ENCODE measurements around the gene LTV1.
"Not testable (repeated sequence)": the region's sequence is repeated elsewhere in the genome, so short reads cannot be mapped to it uniquely, and the experiment has no call there.

The LTV1 gene

DNA sequence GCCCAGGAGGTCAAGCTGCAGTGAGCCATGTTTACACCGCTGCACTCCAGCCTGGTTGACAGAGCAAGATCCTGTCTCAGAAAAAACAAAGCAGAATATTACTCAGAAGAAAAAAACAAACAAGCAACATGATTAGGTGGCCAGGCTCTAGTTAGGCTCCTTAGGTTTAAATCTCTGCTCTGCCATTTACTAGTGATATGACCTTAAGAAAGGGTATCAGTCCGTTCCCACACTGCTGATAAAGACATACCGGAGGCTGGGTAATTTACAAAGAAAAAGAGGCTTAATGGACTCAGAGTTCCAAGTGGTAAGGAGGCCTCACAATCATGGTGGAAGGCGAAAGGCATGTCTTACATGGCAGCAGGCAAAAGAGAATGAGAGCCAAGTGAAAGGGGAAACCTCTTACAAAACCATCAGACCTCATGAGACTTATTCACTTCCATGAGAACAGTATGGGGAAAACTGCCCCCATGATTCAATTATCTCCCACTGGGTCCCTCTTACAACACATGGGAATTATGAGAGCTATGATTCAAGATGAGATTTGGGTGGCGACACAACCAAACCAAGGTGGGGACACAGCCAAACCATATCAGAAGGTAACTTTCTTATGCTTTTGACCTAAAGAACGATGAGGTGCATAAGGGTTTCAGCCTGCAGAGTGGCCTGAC, 2.4 kb upstream of the LTV1 start:
- DNase-seq (ENCODE audit: extremely low spot score, insufficient read length, low read depth) (no peak), FAIRE-seq (no peak)

DNA sequence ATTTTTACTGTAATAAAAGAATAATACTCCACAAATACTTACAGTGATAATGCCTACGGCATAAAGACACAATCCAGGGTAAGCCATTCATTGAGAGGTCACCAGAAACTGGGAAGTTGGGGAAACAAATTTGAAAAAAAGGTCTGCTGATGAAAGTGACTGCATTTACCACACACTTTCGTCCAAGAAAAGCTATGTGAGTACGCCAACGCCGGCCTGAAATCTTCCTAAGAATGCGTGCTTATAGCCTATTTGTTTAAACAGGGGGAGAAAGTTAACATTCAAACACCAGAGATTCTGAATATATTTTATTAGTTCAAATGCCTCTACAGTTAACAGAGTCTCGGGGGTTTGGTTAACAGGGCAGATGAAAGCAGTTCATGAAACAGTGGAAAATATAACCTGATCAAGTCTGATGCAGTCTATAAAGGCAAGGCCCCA, 657 bp upstream of the LTV1 start:
- FAIRE-seq (no peak), DNase-seq (ENCODE audit: extremely low spot score, insufficient read length, low read depth) (no peak)

DNA sequence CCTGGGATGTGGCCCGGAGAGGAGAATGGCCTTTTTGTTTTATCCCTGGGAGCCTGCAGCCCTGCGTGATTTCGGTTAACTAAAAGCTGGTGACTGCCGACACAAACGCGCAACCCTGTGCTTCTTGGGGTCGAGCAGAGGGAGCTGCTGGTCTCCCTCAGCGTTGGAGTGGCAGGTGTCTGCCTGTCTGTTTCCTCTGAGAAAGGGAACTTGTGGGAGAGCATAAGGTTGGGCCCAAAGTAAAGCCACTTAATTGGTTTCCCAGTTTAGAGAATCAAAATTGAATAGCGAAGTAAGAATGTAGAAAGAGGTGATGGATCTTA, 500 bp downstream of the LTV1 start:
- no peak for DNase-seq (ENCODE audit: extremely low spot score, insufficient read length, low read depth)
- FAIRE-seq: no peak

DNA sequence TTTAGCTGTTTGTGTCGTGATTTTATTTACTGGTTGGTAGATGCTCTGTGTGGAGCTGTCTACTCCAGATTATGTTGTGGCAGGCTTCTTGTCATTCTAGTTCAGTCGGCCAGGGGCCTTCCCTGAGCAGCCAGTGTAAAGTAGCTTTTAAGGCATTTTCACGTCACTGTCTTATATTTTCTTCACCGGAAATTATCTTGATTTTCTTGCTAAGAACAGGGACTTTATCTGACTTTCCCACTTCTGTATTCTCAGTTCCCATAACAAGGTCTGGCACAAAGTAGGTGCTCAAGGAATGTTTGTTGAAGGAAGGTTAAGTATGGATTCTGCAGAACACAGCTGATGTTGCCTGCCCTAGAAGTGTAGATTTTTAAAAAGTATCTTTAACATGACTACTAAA, 868 bp downstream of the LTV1 start:
- DNase-seq (ENCODE audit: extremely low spot score, insufficient read length, low read depth): no peak
- no peak for FAIRE-seq

DNA sequence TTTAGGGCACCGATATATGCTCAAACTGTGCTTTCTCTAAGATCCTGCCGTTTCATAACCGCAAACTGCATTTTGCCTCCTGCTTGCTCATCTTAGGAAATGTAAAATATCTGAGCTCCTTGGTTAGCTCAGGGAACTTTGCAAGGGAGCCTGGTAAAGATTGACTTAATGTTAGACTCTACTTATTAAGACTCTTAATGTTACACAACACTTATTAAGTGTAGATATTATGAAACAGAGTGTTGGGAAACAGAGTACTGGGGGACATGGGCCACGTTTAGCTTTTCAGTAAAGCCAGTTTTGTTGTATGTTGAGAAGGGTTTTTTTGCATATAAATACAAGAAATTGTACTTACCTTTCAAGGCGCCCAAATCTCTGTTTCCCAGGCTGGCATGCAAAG, 1.9 kb downstream of the LTV1 start:
- no peak for DNase-seq (ENCODE audit: extremely low spot score, insufficient read length, low read depth)
- FAIRE-seq: no peak

DNA sequence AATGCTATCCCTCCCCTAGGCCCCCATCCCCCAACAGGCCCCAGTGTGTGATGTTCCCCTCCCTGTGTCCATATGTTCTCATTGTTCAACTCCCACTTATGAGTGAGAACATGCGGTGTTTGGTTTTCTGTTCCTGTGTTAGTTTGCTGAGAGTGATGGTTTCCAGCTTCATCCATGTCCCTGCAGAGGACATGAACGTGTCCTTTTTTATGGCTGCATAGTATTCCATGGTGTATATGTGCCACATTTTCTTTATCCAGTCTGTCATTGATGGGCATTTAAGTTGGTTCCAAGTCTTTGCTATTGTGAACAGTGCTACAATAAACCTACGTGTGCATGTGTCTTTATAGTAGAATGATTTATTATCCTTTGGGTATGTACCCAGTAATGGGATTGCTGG, 8.6 kb downstream of the LTV1 start:
- not testable (repeated sequence) for FAIRE-seq

DNA sequence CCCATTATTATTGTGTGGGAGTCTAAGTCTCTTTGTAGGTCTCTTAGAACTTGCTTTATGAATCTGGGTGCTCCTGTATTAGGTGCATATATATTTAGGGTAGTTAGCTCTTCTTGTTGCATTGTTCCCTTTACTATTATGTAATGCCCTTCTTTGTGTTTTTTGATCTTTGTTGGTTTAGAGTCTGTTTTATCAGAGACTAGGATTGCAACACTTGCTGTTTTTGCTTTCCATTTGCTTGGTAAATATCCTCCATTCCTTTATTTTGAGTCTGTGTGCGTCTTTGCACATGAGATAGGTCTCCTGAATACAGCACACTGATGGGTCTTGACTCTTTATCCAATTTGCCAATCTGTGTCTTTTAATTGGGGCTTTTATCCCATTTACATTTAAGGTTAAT, 11.9 kb downstream of the LTV1 start:
- FAIRE-seq; DNase-seq (ENCODE audit: extremely low spot score, insufficient read length, low read depth): not testable (repeated sequence)

More for the DNA sequence above, 8.6 kb downstream of the LTV1 start:
- DNase-seq (ENCODE audit: extremely low spot score, insufficient read length, low read depth): not testable (repeated sequence)

DNA sequence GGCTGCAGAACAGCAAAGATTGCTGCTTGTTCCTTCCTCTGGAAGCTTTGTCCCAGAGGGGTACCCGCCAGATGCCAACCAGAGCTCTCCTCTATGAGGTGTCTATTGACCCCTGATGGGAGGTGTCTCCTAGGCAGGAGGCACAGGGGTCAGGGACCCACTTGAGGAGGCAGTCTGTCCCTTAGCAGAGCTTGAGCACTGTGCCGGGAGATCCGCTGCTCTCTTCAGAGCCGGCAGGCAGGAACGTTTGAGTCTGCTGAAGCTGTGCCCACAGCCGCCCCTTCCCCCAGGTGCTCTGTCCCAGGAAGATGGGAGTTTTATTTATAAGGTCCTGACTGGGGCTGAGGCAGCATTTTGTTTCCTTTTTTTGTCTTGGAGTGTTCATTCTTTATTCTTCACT, 13.6 kb downstream of the LTV1 start:
- DNase-seq (ENCODE audit: extremely low spot score, insufficient read length, low read depth); FAIRE-seq: not testable (repeated sequence)

DNA sequence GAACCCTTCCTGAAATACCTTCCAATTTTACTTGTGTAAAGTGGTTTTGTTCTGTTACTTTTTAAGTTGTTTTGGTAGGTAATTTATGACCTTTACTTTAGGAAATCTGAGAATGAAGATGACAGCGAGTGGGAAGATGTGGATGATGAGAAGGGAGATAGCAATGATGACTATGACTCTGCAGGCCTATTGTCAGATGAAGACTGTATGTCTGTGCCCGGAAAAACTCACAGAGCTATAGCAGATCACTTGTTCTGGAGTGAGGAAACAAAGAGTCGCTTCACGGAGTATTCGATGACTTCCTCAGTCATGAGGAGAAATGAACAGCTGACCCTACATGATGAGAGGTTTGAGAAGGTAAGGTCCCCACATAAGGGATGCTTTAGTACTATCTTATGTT, 14.5 kb downstream of the LTV1 start:
- no peak for DNase-seq (ENCODE audit: extremely low spot score, insufficient read length, low read depth)
- FAIRE-seq: no peak

DNA sequence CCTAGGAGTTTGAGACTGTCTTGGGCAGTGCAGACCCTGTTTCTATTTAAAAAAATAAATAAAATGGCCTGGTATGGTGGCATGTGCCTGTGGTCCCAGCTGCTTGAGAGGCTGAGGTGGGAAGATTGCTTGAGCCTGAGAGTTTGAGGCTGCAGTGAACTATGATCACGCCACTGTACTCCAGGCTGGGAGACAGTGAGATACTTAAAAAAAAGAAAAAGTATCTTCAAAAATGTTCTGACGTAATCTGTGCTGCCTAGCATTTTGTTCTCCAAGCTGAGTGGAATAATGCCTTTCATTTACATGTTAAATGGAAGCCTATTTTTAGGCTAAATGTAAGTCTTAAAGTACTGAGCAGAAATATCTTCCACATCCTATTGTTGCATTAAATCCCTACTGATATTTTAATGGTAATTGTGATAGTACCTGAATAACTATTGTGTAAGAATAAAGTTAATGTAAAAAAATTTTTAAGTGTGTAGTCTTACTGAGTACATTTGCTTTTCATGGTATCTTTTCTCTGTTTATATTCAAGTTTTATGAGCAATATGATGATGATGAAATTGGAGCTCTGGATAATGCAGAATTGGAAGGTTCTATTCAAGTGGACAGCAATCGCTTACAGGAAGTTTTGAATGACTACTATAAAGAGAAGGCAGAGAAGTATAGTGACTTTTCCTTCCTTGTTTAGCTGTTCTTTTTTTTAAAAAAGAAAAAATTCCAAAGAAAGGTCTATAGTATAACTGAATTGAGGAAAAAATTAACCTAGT, 16.9 kb downstream of the LTV1 start:
- DNase-seq (ENCODE audit: extremely low spot score, insufficient read length, low read depth) (no peak), FAIRE-seq (no peak)

DNA sequence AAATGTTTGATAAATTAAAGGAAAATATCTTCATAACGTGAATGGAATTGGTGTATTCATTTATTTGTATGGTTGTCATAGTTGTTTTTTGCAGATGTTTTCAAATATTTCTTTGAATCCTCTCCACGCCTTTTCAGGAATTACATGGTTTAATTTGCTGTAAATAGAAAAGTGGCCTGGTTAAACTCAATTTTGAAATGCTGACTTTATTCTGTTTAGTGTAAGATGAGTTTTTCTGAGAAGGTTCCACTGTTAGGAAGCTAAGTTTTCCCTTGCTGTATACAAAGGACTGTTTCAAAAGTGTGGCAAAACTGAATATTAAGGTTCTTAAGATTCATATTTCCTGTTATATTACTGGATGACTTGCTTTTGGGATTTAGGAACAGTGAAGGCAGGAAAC, 20.6 kb downstream of the LTV1 start:
- DNase-seq (ENCODE audit: extremely low spot score, insufficient read length, low read depth): no peak
- FAIRE-seq: no peak

DNA sequence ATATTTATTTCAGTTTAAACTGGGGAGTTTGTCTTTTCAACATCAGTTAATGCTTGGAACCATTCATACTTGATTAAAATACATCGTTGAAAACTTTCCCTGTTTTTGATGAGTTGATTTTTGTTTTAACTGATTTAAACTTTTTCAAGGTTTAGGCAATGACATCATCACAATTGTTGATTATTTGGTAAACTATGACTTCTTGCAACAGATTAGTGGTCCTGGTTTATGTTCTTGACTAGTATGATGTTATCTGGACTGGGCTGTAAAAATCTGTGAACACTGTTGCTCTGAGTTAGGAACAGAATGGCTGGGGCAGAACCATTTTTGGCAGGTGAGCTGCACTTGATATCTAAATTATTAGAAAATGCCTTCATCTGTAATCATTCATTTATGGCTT, 21.1 kb downstream of the LTV1 start, which contains the start of gene ZC2HC1B:
ZC2HC1B (plus strand) TSS at position 241 of the 400 bp plus-strand sequence; CDS start at position 307, 66 bp downstream.
- DNase-seq (ENCODE audit: extremely low spot score, insufficient read length, low read depth) (no peak), FAIRE-seq (no peak)

DNA sequence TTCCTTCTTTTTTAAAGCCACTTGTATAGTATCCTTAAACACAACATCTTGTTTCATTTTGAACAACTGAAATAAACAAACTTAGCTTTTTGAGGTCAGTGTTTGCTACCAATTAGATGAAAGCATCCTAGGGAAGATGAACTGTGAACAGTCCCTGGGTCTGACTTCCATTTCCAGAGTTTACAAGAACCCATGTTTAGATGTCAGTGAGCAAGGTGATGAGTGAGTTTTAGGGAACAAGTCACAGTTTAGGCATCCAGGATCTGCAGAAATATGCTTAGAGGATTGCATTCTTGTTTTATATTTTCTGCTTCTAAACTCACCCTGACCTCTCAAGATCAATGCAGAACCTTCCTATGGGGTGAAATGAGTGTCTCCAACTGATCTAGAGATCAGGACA, 24.1 kb downstream of the LTV1 start:
- DNase-seq (ENCODE audit: extremely low spot score, insufficient read length, low read depth) (no peak), FAIRE-seq (no peak)

DNA sequence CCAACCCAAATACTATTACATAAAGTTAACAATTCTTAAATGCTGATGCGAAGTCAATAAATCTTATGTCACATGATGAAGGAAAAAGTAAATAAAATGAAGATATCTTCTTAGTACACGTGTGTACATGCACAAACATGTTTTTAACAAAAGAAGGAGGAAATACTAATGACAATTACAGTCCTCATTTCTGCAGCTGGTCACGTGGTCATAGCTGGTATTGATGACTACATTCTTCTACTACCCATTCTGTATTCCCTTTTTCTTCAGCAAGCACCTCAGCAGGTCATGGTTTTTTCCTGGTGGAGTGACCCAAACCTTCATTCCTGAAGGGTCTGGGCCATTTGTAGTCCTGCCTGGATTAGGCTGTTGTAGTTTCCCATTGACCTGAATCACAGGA, 25.7 kb downstream of the LTV1 start:
- not testable (repeated sequence) for FAIRE-seq; DNase-seq (ENCODE audit: extremely low spot score, insufficient read length, low read depth)

DNA sequence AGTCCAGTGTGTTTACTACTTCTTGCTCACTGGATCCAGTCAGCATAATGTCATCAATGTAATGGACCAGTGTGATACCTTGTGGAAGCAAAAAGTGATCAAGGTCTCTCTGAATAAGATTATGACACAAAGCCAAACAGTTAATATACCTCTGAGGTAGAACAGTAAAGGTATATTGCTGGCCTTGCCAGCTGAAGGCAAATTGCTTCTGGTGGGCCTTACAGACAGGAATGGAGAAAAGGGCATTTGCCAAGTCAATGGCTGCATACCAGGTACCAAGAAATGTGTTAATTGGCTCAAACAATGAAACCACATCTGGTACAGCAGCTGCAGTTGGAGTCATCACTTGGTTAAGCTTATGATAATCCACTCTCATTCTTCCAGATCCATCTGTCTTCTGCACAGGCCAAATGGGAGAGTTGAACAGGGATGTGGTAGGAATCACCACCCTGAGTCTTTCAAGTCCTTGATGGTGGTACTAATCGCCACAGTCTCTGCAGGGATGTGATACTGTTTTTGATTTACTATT, 28.1 kb downstream of the LTV1 start:
- DNase-seq (ENCODE audit: extremely low spot score, insufficient read length, low read depth); FAIRE-seq: not testable (repeated sequence)

DNA sequence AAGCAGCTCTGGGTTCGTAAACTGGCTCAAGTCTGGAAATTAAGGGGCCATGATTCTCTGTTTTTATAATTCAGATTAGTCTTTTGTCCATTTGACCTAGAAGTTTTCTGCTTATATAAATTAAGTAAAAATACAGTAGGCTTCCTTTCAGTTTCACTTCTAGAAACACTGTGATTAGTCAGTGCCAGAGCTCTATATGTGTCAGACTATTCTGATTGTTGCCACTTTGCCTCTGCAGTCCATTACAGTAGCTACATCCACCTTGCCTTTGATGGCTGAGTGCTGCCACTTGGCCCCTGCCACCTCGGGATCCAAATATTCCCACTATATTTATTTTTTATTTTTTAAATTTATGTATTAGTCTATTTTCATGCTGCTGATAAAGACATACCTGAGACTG, 29.1 kb downstream of the LTV1 start:
- DNase-seq (ENCODE audit: extremely low spot score, insufficient read length, low read depth): no peak
- FAIRE-seq: no peak

DNA sequence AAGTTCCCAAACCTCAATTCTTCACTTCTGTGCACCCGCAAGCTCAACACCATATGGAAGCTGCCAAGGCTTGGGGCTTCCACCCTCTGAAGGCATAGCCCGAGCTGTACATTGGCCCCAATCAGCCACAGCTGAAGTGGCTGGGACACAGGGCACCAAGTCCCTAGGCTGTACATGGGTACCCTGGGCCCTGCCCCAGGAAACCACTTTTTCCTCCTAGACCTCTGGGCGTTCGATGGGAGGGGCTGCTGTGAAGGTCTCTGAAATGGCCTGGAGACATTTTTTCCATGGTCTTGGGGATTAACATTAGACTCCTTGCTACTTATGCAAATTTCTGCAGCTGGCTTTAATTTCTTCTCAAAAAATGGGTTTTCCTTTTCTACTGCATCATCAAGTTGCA, 30.5 kb downstream of the LTV1 start:
- DNase-seq (ENCODE audit: extremely low spot score, insufficient read length, low read depth); FAIRE-seq: not testable (repeated sequence)

DNA sequence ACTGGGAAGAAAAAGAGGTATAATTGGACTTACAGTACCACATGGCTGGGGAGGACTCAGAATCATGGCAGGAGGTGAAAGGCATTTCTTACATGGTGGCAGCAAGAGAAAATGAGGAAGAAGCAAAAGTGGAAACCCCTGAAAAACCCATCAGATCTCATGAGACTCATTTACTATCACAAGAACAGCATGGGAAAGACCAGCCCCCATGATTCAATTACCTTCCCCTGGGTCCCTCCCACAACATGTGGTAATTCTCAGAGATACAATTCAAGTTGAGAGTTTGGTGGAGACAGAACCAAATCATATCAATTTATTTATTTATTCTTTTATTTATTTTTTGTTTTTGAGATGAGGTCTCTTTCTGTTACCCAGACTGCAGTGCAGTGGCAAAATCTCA, 31.4 kb downstream of the LTV1 start:
- FAIRE-seq; DNase-seq (ENCODE audit: extremely low spot score, insufficient read length, low read depth): not testable (repeated sequence)

DNA sequence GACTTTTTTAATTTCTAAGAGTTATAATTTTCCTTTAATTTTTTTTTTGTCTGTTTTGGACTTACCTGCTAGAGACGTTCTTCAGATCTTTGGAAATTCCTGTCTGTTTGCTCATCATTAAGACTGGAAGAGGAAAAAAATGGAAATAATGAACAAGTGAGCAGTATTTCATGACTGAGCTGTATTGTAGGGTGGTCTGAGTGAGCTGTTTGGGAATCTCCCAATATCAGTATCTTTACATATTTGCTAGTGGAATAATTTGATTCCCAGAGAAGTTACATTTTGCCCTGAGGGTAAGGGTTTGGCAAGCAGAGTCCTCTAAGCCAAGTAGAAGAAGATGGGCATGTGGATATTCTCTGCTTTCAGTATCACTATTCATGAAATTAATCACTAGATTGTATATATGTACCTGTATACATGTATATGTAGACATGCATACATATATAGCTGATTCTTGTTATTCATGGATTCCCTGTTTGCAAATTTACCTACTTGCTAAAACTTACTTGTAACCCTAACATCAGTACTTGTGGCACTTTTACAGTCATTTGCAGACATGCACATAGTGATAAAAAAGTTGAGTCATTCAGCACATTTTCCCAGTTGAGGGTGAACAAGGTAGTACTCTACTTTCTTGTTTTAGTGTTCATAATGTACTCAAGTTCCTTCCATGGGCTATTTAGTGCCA, 34.6 kb downstream of the LTV1 start:
- FAIRE-seq (no peak), DNase-seq (ENCODE audit: extremely low spot score, insufficient read length, low read depth) (no peak)

DNA sequence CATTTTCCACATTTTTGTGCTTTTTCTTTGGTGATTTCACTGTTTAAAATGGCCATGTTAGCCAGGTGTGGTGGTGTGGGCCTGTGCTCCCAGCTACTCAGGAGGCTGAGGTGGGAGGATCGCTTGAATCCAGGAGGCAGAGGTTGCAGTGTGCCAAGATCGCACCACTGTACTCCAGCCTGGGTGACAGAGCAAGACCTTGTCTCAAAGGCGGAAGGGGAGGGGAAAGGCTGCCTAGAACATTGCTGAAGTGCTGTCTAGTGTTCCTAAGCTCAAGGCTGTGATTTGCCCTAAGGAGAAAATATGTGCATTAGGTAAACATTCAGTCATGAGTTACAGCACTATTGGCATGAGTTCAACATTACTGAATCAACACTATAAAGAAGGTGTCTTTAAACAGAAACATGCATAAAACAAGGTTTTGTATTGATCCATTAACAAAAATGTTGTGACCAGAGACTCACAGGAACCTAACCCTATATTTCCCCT, 35.2 kb downstream of the LTV1 start:
- no peak for FAIRE-seq
- no peak for DNase-seq (ENCODE audit: extremely low spot score, insufficient read length, low read depth)

DNA sequence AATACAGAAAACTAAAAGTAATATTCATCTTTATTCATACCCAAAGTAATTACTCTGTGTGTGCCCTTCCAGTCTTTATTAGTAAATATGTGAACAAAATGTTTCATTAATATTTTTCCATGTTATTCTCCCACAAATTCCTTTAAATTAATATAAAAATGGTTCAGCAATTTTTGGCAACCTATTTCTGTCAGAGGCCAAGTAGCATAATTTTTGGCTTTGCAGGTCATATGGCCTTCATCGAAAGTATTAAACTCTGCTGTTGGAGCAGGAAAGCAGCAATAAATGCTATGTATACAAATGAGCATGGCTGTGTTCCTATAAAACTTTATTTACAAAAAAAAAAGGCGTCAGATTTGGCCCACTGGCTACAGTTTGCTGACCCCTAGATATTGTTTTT, 37.3 kb downstream of the LTV1 start:
- no peak for FAIRE-seq

More for the DNA sequence above, 37.3 kb downstream of the LTV1 start:
- DNase-seq (ENCODE audit: extremely low spot score, insufficient read length, low read depth): no peak

All from GM18507 (cell line).